NCI-H128 (cell line): Measurements from ENCODE around the gene KIF18B.
A peak's percentile ranks its signal among the peaks of the same experiment; 100 is the strongest.

Source experiments
- DNase-seq: peaks from one replicate; lab custom pipeline; 2025; ENCODE audit not compliant: unreplicated experiment; lab: John Stamatoyannopoulos, UW

Gene KIF18B

DNA sequence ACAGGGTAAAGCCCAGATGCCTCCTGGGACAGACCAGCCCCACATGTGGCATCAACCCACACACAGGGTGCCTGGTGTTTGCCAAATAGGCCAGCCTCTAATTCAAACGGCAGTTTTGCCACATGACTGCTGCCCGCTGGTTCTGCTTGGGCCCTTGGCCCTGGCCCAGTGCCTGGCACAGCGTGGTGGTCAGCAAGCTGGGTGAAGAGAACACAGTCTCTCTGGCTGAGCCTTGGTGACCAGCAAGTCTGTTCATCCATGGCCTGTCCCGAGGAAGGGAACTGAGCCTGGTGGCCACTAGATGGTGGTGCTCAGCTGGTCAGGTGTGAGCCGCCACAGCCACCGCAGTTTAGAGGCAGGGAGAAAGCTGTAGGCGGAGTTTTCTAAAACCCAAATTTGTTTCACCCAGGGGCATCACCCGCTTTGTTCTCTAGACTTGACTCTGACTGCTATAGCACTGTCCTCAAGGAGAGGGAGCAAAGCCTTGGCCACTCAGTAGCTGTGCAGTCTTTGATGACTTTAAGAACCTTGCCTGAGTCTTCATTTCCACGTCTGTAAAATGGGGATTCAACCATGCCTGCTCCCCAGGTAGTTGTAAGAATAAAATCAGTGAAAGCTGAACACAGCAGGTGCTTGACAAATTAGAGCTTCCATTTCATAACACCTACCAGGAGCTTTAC, 27.5 kb downstream of the KIF18B start:
- peak; percentile 19 for DNase-seq

DNA sequence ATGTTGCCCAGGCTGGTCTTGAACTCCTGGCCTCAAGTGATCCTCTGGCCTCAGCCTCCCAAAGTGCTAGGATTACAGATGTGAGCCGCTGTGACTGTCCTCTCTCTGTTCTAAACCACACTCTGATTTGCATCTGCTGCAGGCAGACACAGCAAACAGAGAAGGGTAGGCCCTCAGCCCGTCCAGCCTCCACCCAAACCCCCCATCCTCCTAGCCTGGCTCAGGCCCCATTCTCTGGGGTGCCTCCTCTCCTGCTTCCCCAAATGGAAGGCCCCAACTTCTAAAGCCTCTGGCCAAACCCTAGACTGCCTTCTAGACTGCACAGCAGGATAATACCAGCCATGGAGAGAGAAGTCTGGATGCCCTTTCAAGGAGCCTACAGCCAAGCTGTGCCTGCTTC, 28.2 kb downstream of the KIF18B start:
- no peak for DNase-seq

DNA sequence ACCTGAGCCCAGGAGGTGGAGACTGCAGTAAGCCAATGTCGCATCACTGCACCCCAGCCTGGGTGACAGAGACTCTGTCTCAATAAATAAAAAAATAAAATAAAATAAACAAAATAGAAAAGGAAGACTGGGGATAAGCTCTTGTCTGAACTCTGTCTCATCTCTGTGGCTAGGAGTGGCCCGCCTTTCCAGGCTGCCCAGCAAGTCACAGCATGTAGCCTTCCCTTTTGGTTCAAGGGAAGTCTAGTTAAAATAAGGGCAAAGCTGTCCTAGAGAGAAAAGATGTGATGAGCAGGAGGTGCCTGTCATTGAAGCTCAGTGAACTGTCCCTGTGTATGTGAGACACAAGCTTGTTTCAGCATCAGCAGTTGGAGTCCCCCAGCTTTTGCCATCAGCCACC, 29.6 kb downstream of the KIF18B start:
- DNase-seq: no peak

DNA sequence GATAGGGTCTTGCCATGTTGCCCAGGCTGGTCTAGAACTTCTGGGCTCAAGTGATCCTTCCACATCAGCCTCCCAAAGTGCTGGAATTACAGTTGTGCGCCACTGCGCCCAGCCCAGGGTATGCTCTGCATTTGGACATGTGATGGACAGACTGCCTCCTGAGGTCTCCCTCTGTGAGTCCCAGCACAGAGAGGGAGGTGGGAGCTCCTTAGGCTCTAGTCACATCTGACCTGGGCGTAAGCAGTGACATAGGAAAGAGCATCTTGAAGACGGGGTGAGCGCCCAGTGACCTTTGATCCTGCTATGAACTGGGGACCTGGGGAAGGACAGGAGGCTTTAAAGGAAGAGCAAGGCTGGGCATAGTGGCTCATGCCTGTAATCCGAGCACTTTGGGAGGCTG, 30.1 kb downstream of the KIF18B start:
- no peak for DNase-seq

DNA sequence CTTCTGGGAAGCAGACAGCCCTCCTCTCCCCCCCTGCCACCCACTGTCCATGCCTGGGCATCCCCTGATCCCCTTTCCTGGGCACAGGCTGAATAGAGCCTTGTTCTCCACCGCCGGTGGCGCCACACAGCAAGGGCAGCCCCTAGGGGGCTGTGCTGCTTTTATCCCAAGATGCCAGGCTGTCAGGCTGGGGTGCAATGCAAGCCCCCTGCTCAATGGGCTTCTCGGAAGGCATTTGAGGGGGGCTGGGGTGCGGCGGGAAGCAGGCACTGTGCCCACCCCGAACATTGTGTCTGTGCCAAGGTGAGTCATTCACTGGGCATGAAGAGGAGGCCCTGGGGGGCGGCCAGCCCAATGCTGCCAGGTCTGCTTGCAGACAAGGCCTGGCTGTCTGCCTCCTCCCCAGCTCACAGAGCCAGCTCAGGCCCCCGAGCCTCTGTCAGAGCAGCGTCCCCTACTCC, 30.8 kb downstream of the KIF18B start:
- no peak for DNase-seq

DNA sequence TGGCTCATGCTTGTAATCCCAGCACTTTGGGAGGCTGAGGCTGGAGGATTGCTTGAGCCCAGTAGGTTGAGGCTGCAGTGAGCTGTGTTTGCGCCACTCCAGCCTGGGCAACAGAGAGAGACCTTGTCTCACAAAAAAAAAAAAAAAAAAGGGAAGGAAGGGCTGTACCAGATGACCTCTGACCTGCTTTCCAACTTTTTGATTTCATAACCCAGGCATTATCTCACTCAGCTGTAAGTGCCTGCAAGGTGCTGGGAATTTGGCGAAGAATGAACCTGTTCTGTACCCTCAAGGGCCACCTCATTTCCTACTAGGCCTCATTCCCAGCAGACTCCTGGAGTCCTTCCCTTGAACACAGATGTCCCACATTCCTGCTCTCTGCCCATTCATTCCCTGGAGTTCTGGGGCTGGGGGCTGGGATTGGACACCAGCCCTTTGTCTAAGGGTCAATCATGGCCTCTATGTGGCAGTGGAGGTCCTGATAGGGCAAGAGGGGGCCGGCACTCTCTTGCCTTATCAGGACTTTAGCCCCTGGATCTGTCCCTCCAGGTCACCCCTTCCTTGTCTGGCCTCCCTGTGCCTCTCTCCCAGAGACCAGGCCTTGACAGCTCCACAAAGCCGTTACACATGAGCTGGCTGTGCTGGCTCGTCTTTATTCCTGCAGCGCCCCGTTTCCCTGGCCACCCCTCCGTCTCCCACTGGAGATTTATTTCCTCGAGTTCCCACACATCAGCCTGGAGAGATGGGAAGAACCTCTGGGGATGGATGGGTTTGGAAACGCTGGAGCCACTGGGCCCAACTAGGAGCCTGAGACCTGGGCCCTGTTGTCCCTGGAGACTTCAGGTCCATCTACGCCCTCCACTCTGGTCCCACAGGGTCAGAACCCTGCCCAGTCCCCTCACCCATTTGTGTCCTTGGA, 31.5 kb downstream of the KIF18B start:
- DNase-seq: no peak

DNA sequence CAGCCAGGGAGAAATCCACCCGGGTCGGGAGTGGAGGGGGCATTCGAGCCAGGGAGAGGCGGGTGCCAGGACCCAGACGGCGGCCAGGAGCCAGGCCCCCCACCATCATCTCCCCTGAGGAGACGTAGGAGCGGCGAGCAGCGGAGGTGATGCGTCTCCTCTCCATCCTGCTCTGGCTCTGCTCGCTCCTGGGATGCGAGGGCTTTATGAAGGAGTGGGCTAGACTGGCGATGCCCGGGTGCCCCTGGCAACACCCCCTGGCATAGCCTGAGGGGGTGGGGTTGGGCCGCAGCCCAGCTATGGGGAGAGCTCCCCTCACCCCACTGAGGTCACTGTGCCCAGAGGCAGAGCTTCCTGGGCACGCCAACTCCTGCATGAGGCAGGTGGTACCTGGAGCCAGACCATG, 32.2 kb downstream of the KIF18B start, which contains the start of gene GFAP:
GFAP (minus strand) TSS at position 180 of the 406 bp plus-strand sequence; CDS start at position 166, 14 bp downstream.
- DNase-seq: no peak

DNA sequence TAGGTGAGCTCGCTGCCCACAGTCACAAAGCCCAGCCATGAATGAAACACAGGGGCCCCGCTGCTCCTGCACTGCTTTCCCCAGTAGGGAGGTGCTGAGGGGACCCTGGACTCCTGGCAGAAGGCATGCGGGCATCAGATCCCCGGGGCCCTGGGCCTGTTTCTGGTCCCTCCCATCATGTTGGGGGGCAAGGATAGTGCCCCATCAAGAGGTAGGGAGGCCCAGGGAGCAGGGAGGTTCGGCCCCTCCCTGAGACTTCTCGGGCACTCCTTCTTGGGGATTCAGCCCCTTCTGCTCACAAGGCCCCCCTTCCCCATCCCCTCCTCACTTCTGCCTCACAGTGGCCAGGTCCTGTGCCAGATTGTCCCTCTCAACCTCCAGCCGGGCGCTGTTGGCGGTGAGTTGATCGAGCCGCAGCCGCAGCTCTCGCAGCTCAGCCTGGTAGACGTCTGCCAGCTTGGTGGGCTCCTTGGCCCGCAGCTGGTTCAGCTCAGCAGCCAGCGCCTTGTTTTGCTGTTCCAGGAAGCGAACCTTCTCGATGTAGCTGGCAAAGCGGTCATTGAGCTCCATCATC, 32.8 kb downstream of the KIF18B start:
- no peak for DNase-seq

DNA sequence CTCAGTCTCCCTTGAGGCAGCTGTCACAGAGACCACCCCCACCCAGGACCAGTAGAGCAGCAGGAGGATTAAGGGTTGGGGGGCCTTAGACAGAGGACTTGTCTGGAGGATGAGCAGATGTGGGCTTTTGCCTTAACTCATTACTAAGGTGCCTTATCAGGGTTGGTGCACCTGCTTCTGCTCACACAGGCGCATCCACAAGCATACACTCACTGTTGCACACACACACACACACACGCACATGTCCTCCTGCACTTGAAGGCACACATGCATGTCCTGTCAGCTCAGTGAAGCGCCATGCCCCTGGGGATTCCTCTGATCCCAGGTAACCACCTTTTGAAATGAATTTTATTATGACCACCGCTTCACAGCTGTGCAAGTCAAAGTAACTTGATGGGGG, 33.4 kb downstream of the KIF18B start:
- no peak for DNase-seq

DNA sequence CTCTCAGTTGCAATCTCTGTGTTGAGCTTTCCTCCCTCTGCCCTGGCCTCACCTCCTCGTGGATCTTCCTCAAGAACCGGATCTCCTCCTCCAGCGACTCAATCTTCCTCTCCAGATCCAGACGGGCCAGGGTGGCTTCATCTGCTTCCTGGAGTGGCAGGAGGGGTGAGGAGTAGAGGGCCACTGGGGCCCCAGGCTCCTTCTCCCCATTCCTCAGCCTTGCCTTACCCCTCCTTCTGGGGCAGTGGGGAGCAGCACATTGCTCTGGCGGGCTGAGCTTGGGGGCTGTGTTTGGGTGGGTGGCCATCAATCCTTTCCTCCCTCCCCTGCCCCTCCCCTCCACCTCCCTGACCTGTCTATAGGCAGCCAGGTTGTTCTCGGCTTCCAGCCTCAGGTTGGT, 33.9 kb downstream of the KIF18B start:
- DNase-seq: no peak

DNA sequence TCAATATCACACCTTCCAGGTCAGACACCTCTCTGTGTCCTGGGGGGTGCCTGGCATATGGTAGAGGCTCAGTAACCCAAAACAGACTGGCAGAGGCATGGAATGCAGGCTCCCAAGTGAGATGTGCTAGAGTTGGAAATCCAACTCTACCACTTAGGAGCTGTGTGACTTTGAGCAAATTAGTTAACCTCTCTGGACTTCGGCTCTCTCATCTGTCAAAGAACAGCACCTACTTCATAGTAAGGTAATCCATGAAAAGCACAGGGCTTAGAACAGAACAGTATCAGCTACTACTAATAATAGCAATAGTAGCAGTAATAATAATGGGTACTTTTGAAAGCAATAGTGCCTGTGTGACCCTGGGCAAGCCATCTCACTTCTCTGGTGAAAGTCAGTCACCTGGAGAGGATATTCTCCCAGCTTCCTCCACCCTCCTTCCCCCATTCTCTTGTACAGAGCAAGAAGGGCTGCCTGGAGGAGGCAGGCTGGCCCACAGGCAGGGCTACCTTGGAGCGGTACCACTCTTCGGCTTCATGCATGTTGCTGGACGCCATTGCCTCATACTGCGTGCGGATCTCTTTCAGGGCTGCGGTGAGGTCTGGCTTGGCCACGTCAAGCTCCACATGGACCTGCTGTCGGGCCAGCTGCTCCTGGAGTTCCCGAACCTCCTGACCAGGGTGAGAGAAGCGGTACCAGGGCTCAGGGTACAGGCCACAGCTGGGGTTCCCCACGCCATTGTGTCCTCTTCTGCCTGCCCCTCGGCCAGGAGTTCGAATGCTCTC, 34.6 kb downstream of the KIF18B start:
- DNase-seq: no peak

DNA sequence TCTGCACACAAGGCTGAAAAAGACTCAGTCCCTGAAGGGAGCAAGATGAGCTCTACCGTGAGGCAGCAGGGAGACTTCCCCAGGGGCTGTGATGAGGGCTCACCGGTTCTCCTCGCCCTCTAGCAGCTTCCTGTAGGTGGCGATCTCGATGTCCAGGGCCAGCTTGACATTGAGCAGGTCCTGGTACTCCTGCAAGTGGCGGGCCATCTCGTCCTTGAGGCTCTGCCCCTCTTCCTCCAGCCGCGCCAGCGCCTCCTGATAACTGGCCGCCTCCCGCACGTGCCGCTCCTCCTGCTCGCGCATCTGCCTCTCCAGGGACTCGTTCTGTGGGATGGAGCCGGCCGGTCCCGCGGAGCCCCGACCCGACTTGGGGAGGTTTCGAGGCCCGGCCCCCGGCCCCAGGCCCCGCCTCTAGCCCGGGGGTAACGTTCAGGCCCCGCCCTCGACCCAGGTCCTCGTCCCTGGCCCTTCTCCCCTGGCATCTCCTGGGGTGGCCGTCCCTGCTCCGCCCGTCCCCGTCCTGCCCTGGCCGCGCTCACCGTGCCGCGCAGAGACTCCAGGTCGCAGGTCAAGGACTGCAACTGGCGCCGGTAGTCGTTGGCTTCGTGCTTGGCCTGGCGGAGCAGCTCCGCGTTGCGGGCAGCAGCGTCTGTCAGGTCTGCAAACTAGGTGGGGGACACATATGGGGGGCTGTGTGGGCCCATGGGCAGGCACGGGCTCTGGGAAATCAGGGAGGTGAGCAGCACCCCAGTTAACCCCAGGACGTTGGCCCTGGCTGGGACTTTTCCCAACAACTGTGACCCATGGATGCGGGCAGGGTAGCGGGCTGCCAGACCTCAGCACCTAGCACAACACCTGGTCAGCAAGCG, 36.2 kb downstream of the KIF18B start:
- DNase-seq: no peak

DNA sequence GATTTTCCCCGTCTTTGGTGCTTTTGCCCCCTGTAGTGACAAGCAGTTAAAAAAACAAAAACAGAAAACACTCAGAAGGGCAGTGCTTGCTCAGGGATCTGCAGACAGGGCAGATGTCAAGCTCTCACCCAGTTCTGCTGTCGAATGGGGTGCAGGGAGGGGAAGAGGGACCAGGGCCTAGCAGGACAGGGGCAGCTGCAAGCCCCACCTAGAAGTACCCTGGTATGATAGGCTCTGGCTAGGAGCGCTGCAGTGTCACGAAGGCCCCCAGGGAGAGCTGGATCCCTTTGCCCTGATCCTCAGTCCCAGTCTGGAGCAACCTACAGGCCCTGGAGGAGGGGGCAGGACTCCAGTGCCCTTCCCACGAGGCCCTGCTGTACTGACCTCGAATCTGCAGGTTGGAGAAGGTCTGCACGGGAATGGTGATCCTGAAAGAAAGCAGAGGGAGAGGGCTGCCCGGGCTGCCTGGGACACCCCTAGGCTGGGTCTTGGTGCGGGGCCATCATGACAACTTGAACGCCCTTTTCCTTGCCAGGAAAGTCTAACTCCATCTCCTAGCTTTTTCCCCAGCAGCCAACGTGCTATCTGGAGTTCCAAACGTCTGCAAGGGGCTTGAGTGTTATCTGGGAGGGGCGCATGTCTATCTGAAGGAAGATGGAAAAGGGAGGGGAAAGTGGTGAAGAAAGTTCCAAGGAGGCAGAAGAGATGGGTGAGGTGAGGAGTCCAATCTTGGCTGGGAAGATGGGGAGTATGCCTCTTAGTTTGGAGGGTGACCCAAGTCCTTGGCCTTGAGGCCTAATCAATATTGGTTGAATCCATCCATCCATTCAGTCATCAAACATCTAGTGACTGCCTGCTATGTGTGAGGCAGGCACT, 37.1 kb downstream of the KIF18B start:
- no peak for DNase-seq

DNA sequence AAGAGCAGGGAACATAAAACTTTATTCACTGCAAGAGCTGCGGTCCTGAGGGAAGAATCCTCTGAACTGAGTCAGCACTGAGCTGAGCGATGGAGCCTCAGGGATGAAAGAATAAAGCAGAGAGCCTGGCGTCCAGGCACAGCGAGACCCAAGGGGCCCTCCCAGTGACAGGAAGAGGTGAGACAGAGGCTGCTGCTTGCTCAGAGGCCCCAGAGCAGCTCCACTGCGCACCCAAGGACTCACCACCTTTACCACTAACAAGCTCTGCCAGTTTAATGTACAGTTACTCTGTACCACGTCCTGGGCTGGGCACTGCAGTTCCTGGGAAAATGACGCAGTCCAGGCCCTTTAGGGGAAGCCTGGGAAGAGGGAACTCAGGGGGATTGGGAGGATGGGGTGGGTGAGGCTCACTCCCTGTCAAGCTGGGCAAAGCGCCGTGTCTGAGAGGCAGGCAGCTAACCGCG, 37.9 kb downstream of the KIF18B start:
- no peak for DNase-seq

DNA sequence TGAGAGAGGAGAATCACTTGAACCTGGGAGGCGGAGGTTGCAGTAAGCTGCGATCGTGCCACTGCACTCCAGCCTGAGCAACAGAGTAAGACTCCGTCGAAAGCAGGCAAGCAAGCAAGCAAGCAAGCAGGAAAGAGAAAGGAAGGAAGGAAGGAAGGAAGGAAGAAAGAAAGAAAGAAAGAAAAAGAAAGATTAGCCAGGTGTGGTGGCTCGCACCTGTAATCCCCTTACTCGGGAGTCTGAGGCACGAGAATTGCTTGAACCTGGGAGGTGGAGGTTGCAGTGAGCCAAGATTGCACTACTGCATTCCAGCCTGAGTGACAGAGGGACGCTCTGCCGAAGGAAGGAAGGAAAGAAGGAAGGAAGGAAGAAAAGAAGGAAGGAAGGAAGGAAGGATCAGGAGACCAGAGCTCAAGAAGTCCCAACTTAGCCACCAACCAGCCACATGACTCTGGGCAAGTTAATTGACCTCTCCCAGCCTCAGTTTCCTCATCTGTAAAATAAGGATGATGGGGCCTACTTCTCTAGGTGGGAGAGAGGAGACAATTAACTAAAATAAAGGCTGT, 38.7 kb downstream of the KIF18B start:
- no peak for DNase-seq

DNA sequence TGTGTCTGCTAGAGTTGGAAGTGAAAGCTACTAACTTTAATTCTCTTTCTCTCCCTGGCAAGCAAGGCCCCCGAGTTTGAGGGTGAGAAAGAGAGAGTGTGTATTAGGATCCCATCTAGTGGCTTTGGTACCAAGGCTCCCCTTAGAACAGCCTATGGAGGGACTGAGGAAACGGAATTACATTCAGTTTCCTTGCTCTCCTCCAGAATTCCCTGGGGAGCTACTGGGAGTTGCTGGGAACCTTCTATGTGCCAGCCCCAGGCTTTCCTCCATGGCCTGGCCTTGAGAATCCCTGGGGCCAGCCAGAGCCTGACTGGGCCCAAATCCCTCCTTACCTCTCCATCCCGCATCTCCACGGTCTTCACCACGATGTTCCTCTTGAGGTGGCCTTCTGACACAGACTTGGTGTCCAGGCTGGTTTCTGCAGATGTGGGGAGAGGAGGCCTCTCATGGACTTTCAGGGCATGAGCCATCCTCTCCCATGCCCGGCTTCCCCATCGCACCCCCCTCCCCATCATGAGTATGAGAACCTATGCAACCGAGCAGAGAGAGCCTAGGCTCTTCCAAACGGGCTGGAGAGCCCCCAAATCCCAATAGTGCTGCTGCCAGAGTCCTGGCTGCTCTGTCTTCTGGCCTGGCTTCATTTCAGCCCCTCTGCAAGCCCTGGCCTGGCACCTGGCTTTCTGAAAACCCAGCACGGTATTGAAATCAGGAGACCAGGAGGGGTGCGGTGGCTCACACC, 39.7 kb downstream of the KIF18B start:
- DNase-seq: no peak

DNA sequence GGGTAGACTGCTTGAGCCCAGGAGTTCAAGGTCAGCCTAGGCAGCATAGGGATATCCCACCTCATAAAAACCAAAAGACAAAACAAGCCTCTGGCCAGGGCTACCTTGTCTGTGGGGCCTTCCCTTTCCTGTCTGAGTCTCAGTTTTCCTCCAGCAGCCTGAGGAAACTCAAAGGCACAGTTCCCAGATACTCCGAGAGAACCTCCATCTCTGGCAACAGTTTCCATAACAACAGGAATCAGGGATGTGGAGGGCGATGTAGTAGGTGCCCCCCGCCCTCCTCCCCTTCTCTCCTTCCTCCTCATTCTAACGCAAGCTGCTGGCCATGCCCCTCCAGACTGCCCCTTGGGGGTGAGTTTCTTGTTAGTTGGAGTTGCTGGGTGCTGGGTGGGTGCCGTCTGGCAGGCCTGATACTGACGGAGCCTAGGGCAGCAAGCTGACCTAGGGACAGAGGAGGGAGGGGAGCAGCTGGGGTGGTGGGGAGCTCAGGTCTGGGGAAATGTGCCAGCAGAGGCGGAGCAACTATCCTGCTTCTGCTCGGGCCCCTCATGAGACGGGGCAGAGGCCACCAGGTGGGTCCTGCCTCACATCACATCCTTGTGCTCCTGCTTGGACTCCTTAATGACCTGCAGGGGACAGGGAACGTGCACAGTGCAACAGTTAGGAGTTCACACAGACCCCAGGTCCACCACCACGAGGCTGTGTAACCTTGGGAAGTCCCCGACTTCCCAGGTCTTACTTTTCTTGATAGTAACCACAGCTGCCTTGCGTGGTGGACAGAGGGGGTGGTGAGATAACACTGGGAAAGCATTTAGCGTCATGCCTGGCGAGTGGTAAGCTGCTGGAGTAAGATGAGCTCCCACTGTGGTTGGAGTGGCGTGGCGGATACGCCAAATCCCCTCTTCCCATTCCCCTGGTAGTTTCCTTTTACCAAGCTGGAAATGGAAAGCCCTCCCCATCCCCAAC, 40.5 kb downstream of the KIF18B start:
- DNase-seq: no peak
